GM12878 (cell line): Measurements from ENCODE around the gene TAPBP.
A peak's percentile ranks its signal among the peaks of the same experiment; 100 is the strongest.

Experiments used
- ETV6 ChIP-seq, 2 experiments: fragments of 450-650 bp in 1 of 2; IDR thresholded peaks in 1 of 2; conservative IDR thresholded peaks in 1 of 2; 2 replicates each; pipeline ENCODE4 v1.6.1; 2014; ENCODE audit warnings: antibody characterized with exemption in 1 of 2, borderline replicate concordance in 1 of 2, low read depth in 1 of 2, mild to moderate bottlenecking in 1 of 2, moderate library complexity in 1 of 2
- NFYB ChIP-seq: IDR thresholded peaks from 2 replicates; pipeline ENCODE4 v1.6.1; 2011; ENCODE audit warnings: low read depth, mild to moderate bottlenecking, low read length, improper control_type of control experiment, moderate library complexity; ENCODE audit not compliant: insufficient read depth
- NRF1 ChIP-seq: conservative IDR thresholded peaks from 2 replicates; pipeline ENCODE4 v1.6.1; 2011; ENCODE audit warnings: mild to moderate bottlenecking, low read depth, low read length, improper control_type of control experiment
- RCOR1 ChIP-seq: conservative IDR thresholded peaks from 2 replicates; pipeline ENCODE4 v1.6.1; 2012; ENCODE audit warnings: low read depth, low read length, improper control_type of control experiment
- RFX5 ChIP-seq: IDR thresholded peaks from 2 replicates; pipeline ENCODE4 v1.6.1; 2011; ENCODE audit warnings: low read depth, low read length, improper control_type of control experiment
- SIX5 ChIP-seq: IDR thresholded peaks from 2 replicates; pipeline ENCODE4 v1.6.1; 2011; ENCODE audit warnings: mild to moderate bottlenecking, low read depth, low read length, moderate library complexity; ENCODE audit not compliant: severe bottlenecking
- TF ChIP-seq, protein P1 (sequence below): fragments of 450-650 bp; IDR thresholded peaks from 2 replicates; pipeline ENCODE4 v1.6.1; 2017; ENCODE audit warnings: mild to moderate bottlenecking, moderate library complexity
- TF ChIP-seq, protein P2 (sequence below), 3 experiments: IDR thresholded peaks in 2 of 3; conservative IDR thresholded peaks in 1 of 3; 2 replicates each; pipeline ENCODE4 v1.5.1; 2011; ENCODE audit warnings: low read depth in 3 of 3, low read length in 3 of 3, mild to moderate bottlenecking in 3 of 3, control low read depth in 2 of 3, moderate library complexity in 2 of 3, inconsistent platforms in 1 of 3, mixed read lengths in 1 of 3; ENCODE audit not compliant: control insufficient read depth in 2 of 3, insufficient read depth in 1 of 3; ENCODE audit errors: extremely low read depth in 1 of 3
- TF ChIP-seq, protein P3 (sequence below): IDR thresholded peaks from 2 replicates; pipeline ENCODE4 v1.6.1; 2012; ENCODE audit warnings: mild to moderate bottlenecking, low read depth, low read length

DNA sequence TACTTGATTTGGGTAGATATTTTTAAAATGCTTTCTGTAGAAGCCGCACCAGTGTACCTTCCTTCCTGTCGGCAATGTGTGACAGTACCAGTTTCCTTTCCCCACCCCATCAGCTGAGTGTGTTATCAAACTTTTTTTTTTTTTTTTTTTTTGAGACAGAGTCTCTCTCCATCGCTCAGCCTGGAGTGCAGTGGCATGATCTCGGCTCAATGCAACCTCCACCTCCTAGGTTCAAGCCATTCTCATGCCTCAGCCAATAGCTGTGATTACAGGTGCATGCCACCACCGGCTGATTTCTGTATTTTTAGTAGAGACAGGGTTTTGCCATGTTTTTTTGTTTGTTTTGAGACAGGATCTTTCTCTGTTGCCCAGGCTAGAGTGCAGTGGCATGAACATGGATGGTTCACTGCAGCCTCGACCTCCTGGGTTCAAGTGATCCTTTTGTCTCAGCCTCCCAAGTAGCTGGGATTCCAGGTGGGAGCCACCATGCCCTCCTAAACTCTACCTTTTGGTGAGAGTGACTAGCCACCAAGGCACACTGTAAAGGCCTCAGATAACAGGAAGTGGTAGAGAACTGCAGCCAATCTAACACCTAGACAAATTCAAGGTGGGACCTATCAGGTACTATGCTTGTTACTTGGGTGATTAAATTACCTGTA, 30.2 kb upstream of the TAPBP start:
- TF ChIP-seq ETV6 (conservative IDR thresholded peaks at IDR 0.05 in 1 of 2, IDR thresholded peaks at IDR 0.05 in 1 of 2; ENCODE audit: borderline replicate concordance in 1 of 2, low read depth in 1 of 2) (peak in 1 of 2 experiments; percentile 81; a peak in 2 of 4 replicates), RFX5 (no peak), NFYB (no peak), SIX5 (no peak), RCOR1 (no peak), NRF1 (no peak)
- TF ChIP-seq, protein P1, sequence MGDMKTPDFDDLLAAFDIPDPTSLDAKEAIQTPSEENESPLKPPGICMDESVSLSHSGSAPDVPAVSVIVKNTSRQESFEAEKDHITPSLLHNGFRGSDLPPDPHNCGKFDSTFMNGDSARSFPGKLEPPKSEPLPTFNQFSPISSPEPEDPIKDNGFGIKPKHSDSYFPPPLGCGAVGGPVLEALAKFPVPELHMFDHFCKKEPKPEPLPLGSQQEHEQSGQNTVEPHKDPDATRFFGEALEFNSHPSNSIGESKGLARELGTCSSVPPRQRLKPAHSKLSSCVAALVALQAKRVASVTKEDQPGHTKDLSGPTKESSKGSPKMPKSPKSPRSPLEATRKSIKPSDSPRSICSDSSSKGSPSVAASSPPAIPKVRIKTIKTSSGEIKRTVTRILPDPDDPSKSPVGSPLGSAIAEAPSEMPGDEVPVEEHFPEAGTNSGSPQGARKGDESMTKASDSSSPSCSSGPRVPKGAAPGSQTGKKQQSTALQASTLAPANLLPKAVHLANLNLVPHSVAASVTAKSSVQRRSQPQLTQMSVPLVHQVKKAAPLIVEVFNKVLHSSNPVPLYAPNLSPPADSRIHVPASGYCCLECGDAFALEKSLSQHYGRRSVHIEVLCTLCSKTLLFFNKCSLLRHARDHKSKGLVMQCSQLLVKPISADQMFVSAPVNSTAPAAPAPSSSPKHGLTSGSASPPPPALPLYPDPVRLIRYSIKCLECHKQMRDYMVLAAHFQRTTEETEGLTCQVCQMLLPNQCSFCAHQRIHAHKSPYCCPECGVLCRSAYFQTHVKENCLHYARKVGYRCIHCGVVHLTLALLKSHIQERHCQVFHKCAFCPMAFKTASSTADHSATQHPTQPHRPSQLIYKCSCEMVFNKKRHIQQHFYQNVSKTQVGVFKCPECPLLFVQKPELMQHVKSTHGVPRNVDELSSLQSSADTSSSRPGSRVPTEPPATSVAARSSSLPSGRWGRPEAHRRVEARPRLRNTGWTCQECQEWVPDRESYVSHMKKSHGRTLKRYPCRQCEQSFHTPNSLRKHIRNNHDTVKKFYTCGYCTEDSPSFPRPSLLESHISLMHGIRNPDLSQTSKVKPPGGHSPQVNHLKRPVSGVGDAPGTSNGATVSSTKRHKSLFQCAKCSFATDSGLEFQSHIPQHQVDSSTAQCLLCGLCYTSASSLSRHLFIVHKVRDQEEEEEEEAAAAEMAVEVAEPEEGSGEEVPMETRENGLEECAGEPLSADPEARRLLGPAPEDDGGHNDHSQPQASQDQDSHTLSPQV, result no peak
- TF ChIP-seq, protein P2, sequence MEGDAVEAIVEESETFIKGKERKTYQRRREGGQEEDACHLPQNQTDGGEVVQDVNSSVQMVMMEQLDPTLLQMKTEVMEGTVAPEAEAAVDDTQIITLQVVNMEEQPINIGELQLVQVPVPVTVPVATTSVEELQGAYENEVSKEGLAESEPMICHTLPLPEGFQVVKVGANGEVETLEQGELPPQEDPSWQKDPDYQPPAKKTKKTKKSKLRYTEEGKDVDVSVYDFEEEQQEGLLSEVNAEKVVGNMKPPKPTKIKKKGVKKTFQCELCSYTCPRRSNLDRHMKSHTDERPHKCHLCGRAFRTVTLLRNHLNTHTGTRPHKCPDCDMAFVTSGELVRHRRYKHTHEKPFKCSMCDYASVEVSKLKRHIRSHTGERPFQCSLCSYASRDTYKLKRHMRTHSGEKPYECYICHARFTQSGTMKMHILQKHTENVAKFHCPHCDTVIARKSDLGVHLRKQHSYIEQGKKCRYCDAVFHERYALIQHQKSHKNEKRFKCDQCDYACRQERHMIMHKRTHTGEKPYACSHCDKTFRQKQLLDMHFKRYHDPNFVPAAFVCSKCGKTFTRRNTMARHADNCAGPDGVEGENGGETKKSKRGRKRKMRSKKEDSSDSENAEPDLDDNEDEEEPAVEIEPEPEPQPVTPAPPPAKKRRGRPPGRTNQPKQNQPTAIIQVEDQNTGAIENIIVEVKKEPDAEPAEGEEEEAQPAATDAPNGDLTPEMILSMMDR (IDR thresholded peaks at IDR 0.05 in 2 of 3, conservative IDR thresholded peaks at IDR 0.05 in 1 of 3; ENCODE audit: control insufficient read depth in 2 of 3, extremely low read depth in 1 of 3, insufficient read depth in 1 of 3, low read depth in 3 of 3, low read length in 3 of 3), result no peak
- TF ChIP-seq, protein P3, sequence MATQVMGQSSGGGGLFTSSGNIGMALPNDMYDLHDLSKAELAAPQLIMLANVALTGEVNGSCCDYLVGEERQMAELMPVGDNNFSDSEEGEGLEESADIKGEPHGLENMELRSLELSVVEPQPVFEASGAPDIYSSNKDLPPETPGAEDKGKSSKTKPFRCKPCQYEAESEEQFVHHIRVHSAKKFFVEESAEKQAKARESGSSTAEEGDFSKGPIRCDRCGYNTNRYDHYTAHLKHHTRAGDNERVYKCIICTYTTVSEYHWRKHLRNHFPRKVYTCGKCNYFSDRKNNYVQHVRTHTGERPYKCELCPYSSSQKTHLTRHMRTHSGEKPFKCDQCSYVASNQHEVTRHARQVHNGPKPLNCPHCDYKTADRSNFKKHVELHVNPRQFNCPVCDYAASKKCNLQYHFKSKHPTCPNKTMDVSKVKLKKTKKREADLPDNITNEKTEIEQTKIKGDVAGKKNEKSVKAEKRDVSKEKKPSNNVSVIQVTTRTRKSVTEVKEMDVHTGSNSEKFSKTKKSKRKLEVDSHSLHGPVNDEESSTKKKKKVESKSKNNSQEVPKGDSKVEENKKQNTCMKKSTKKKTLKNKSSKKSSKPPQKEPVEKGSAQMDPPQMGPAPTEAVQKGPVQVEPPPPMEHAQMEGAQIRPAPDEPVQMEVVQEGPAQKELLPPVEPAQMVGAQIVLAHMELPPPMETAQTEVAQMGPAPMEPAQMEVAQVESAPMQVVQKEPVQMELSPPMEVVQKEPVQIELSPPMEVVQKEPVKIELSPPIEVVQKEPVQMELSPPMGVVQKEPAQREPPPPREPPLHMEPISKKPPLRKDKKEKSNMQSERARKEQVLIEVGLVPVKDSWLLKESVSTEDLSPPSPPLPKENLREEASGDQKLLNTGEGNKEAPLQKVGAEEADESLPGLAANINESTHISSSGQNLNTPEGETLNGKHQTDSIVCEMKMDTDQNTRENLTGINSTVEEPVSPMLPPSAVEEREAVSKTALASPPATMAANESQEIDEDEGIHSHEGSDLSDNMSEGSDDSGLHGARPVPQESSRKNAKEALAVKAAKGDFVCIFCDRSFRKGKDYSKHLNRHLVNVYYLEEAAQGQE, result no peak
